Neural progenitor cell (in vitro differentiated cells): Measurements from ENCODE around the gene PBX4. TPM values are rescaled to one million over a fixed set of nuclear protein-coding genes. Genes with fewer than 3 reads are reported as not detected.

Experiments
- DNase-seq: peaks from one replicate; pipeline ENCODE4 v3.0.0-alpha.2; 2016; ENCODE audit warnings: low spot score
- H2AFZ ChIP-seq: fragments of 200-600 bp; sonication (generic); replicated peaks from 2 replicates; pipeline ENCODE4 v1.6.1; 2016; ENCODE audit warnings: antibody characterized with exemption
- H3F3A ChIP-seq: fragments of 200-600 bp; sonication (generic); 2 replicates; pipeline ENCODE4 v1.6.1; 2016; ENCODE audit warnings: antibody characterized with exemption, low read depth
- H3K27ac ChIP-seq: fragments of 200-600 bp; sonication (generic); 2 replicates; pipeline ENCODE4 v1.5.1; 2016; ENCODE audit warnings: mild to moderate bottlenecking
- H3K27me3 ChIP-seq: fragments of 200-600 bp; sonication (generic); 2 replicates; pipeline ENCODE4 v1.6.1; 2016; ENCODE audit warnings: mild to moderate bottlenecking, moderate library complexity
- H3K36me3 ChIP-seq: fragments of 200-600 bp; sonication (generic); 2 replicates; pipeline ENCODE4 v1.5.1; 2016
- H3K4me1 ChIP-seq: fragments of 200-600 bp; sonication (generic); 2 replicates; pipeline ENCODE4 v1.6.1; 2016; ENCODE audit warnings: mixed run types
- H3K4me2 ChIP-seq: fragments of 200-600 bp; sonication (generic); 2 replicates; pipeline ENCODE4 v1.6.1; 2016
- H3K4me3 ChIP-seq: fragments of 200-600 bp; sonication (generic); 2 replicates; pipeline ENCODE4 v1.5.1; 2016
- H3K79me2 ChIP-seq: fragments of 200-600 bp; sonication (generic); 2 replicates; pipeline ENCODE4 v1.6.1; 2016; ENCODE audit warnings: low read depth
- H3K9ac ChIP-seq: fragments of 200-600 bp; sonication (generic); 2 replicates; pipeline ENCODE4 v1.6.1; 2016
- H3K9me3 ChIP-seq: fragments of 200-600 bp; sonication (generic); 2 replicates; pipeline ENCODE4 v1.5.1; 2016; ENCODE audit warnings: low read depth
- H4K20me1 ChIP-seq: fragments of 200-600 bp; sonication (generic); 2 replicates; pipeline ENCODE4 v1.6.1; 2016; ENCODE audit warnings: low read depth
- H3K27ac Mint-ChIP-seq: 3 replicates; pipeline ENCODE4 v1.8.0; 2021; ENCODE audit warnings: mixed read lengths
- H3K27me3 Mint-ChIP-seq: 2 replicates; pipeline ENCODE4 v1.8.0; 2022; ENCODE audit warnings: low read depth, mild to moderate bottlenecking, inconsistent platforms, moderate library complexity, mixed read lengths; ENCODE audit not compliant: insufficient read depth
- H3K36me3 Mint-ChIP-seq: 3 replicates; pipeline ENCODE4 v1.8.0; 2021; ENCODE audit warnings: mixed read lengths
- H3K4me1 Mint-ChIP-seq: 3 replicates; pipeline ENCODE4 v1.8.0; 2021; ENCODE audit warnings: mixed read lengths
- H3K4me3 Mint-ChIP-seq: 3 replicates; pipeline ENCODE4 v1.8.0; 2021; ENCODE audit warnings: mild to moderate bottlenecking, moderate library complexity, mixed read lengths
- H3K9me3 Mint-ChIP-seq: 3 replicates; pipeline ENCODE4 v1.8.0; 2020; ENCODE audit warnings: mixed read lengths
- CTCF ChIP-seq: fragments of 200-600 bp; sonication (generic); IDR thresholded peaks from 2 replicates; pipeline ENCODE4 v1.5.1; 2017; ENCODE audit warnings: antibody characterized with exemption, mild to moderate bottlenecking
- EZH2 ChIP-seq: fragments of 200-600 bp; sonication (generic); IDR thresholded peaks from 2 replicates; pipeline ENCODE4 v1.6.1; 2017; ENCODE audit warnings: antibody characterized with exemption, mild to moderate bottlenecking, moderate library complexity
- EZH2phosphoT487 ChIP-seq: fragments of 200-600 bp; sonication (generic); IDR thresholded peaks from 2 replicates; pipeline ENCODE4 v1.6.1; 2017; ENCODE audit warnings: antibody characterized with exemption
- total RNA-seq: library from RNA; depleted of rRNA; stranded (reverse); fragments of >200 nt; gene quantifications from 2 replicates; pipeline ENCODE4 v1.2.3, GENCODE V29; 2015; ENCODE audit warnings: low replicate concordance

The PBX4 gene
- total RNA-seq, 1 donor from 2014 or later, result 3.2 TPM

GRCh38 chr19:19656451-19657396 lies 38.2 kb upstream of the PBX4 start:
- no peak overlapping the region for H3K4me2 ChIP-seq
- no peak for TF ChIP-seq EZH2phosphoT487
- TF ChIP-seq CTCF, result no peak
- no peak for TF ChIP-seq EZH2
- H3K27me3 ChIP-seq, result no peaks in the 10 kb centered on the region
- peaks cover 16% of the 10 kb centered on the region for H4K20me1 ChIP-seq
- no peaks in the 10 kb centered on the region for H3K36me3 ChIP-seq
- peaks cover 6% of the 10 kb centered on the region for H3K4me1 Mint-ChIP-seq
- H3F3A ChIP-seq, result peaks cover 5% of the 10 kb centered on the region
- H3K4me3 Mint-ChIP-seq, result no peak overlapping the region
- no peak overlapping the region for H3K27ac Mint-ChIP-seq
- no peaks in the 10 kb centered on the region for H3K9me3 ChIP-seq
- H3K9me3 Mint-ChIP-seq, result no peaks in the 10 kb centered on the region
- no peak overlapping the region for H3K9ac ChIP-seq
- H3K27ac ChIP-seq, result no peak overlapping the region
- no peak overlapping the region for H2AFZ ChIP-seq
- no peak overlapping the region for H3K4me3 ChIP-seq
- H3K27me3 Mint-ChIP-seq, result peaks cover 6% of the 10 kb centered on the region
- H3K36me3 Mint-ChIP-seq, result peaks cover 29% of the 10 kb centered on the region
- peaks cover 24% of the 10 kb centered on the region for H3K79me2 ChIP-seq
- H3K4me1 ChIP-seq, result peaks cover 7% of the 10 kb centered on the region
- no peak for DNase-seq

- H3K36me3 ChIP-seq, result no peaks in the 10 kb centered on the region
- no peak overlapping the region for H3K4me2 ChIP-seq
- no peaks in the 10 kb centered on the region for H3K4me1 ChIP-seq
- no peak overlapping the region for H3K27ac ChIP-seq
- H3K27me3 Mint-ChIP-seq, result peaks cover 4% of the 10 kb centered on the region
- no peak for DNase-seq
- H4K20me1 ChIP-seq, result peaks cover 7% of the 10 kb centered on the region
- no peaks in the 10 kb centered on the region for H3K4me1 Mint-ChIP-seq
- H3K27me3 ChIP-seq, result no peaks in the 10 kb centered on the region
- H3K36me3 Mint-ChIP-seq, result peaks cover 23% of the 10 kb centered on the region
- no peaks in the 10 kb centered on the region for H3F3A ChIP-seq
- H3K9me3 Mint-ChIP-seq, result no peaks in the 10 kb centered on the region
- H3K4me3 Mint-ChIP-seq, result no peak overlapping the region
- no peak overlapping the region for H2AFZ ChIP-seq
- H3K79me2 ChIP-seq, result peaks cover 15% of the 10 kb centered on the region
- no peak for TF ChIP-seq EZH2
- no peak for TF ChIP-seq CTCF
- no peak for TF ChIP-seq EZH2phosphoT487
- no peaks in the 10 kb centered on the region for H3K9me3 ChIP-seq
- no peak overlapping the region for H3K9ac ChIP-seq
- no peak overlapping the region for H3K4me3 ChIP-seq
- H3K27ac Mint-ChIP-seq, result no peak overlapping the region
Measured at GRCh38 chr19:19655641-19656343, 37.3 kb upstream of the PBX4 start.

DNA sequence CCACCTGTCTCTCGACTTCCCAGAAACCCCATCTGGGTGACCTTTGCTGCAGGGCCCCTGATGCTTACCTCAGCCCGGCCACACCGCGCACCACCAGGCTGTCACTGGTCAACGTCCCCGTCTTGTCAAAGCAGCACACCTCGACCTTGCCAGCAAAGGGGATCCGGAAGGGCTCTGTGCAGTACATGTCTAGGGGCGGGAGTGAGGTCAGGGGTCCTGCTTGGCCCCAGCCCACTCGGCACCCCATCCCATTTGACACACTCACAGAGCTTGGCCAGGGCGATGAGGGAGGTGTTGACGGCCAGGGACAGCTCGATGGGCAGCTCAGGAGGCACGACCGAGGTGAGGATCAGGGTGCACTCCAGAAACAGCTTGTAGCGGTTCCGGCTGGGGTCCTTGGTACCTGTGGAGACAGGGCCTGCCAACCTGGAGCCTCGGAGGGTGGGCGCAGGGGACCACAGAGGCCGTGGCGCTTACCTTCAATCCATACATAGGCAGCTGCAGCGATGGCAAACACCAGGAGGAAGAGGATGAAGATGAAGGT lies 36.6 kb upstream of the PBX4 start:
- H3K36me3 ChIP-seq, result no peaks in the 10 kb centered on the region

More for the DNA sequence above, 36.6 kb upstream of the PBX4 start:
- Histone ChIP-seq H3K4me3 (no peak overlapping the region), H3K27me3 (no peaks in the 10 kb centered on the region), H3K9me3 (no peaks in the 10 kb centered on the region), H2AFZ (no peak overlapping the region), H3K9ac (no peak overlapping the region), H3K79me2 (peaks cover 8% of the 10 kb centered on the region), H3F3A (no peaks in the 10 kb centered on the region), H3K4me2 (no peak overlapping the region), H3K27ac (no peak overlapping the region), H3K4me1 (no peaks in the 10 kb centered on the region), H4K20me1 (peaks cover 2% of the 10 kb centered on the region)
- H3K36me3 Mint-ChIP-seq, result peaks cover 28% of the 10 kb centered on the region
- DNase-seq, result no peak
- no peak overlapping the region for H3K4me3 Mint-ChIP-seq
- no peak overlapping the region for H3K27ac Mint-ChIP-seq
- TF ChIP-seq EZH2 (no peak), EZH2phosphoT487 (no peak), CTCF (no peak)
- peaks cover 4% of the 10 kb centered on the region for H3K27me3 Mint-ChIP-seq
- H3K9me3 Mint-ChIP-seq, result no peaks in the 10 kb centered on the region
- H3K4me1 Mint-ChIP-seq, result no peaks in the 10 kb centered on the region
